ENCODE results near the gene RUFY1.

RUFY1 gene

GRCh38 chr5:179599973-179600372 lies 49.6 kb downstream of the RUFY1 start:
- no peak overlapping the region for H2BK120ac ChIP-seq (ENCODE audit: low read depth, low read length)
- no peak overlapping the region for H3K4ac ChIP-seq (ENCODE audit: low read length)
- H3K14ac ChIP-seq (ENCODE audit: low read length): no peak overlapping the region
- H3K27me3 ChIP-seq (ENCODE audit: control insufficient read depth in 3 of 3, insufficient read depth in 3 of 3, low read depth in 1 of 3, low read length in 3 of 3): no peaks in the 10 kb centered on the region
- H4K91ac ChIP-seq (ENCODE audit: low read depth, low read length, poor library complexity): no peak overlapping the region
- no peak overlapping the region for H3K23ac ChIP-seq (ENCODE audit: low read depth, low read length, poor library complexity)
- H3K79me1 ChIP-seq (ENCODE audit: low read depth, low read length): peaks cover 5% of the 10 kb centered on the region
- no peak overlapping the region for H2AK5ac ChIP-seq (ENCODE audit: low read depth, low read length)
- no peak overlapping the region for H2AFZ ChIP-seq (ENCODE audit: low read length)
- no peak overlapping the region for H3K4me3 ChIP-seq (ENCODE audit: low read length in 2 of 2)
- no peak overlapping the region for H2BK15ac ChIP-seq (ENCODE audit: low read length)
- H3K9ac ChIP-seq (ENCODE audit: low read depth, low read length, poor library complexity): no peak overlapping the region
- no peak overlapping the region for H3K4me2 ChIP-seq (ENCODE audit: insufficient read depth, low read length, poor library complexity, severe bottlenecking)
- H3K27ac ChIP-seq (replicated peaks; ENCODE audit: low read length): no peak overlapping the region
- no peak for DNase-seq (ENCODE audit: low spot score)
- H3K36me3 ChIP-seq (replicated peaks in 1 of 2; ENCODE audit: control insufficient read depth in 2 of 2, insufficient read depth in 2 of 2, low read length in 2 of 2): peaks cover 56 to 88% of the 10 kb centered on the region in 2 donors
- no CpG with 5 or more reads among the region's 9 CpGs for WGBS, 2 donors (ENCODE audit: extremely low coverage in 2 of 2, insufficient read length in 2 of 2, insufficient replicate concordance in 1 of 2)
- H3K9me3 ChIP-seq (replicated peaks in 1 of 2; ENCODE audit: control insufficient read depth in 2 of 2, insufficient read depth in 1 of 2, low read depth in 1 of 2, low read length in 2 of 2): no peaks in the 10 kb centered on the region
- peaks cover 0 to 5% of the 10 kb centered on the region in 2 donors for H3K4me1 ChIP-seq (ENCODE audit: control insufficient read depth in 2 of 2, insufficient read depth in 1 of 2, low read depth in 1 of 2, low read length in 2 of 2)
- H4K8ac ChIP-seq (ENCODE audit: low read depth, low read length): no peak overlapping the region
- no peak overlapping the region for H3K18ac ChIP-seq (ENCODE audit: low read length)
- H2BK5ac ChIP-seq (ENCODE audit: low read length): no peak overlapping the region
- H2BK12ac ChIP-seq (ENCODE audit: low read length): no peak overlapping the region

- peak overlapping the region; percentile 79 for H4K91ac ChIP-seq (ENCODE audit: low read depth, low read length, poor library complexity)
- no peaks in the 10 kb centered on the region for H3K27me3 ChIP-seq (ENCODE audit: control insufficient read depth in 3 of 3, insufficient read depth in 3 of 3, low read depth in 1 of 3, low read length in 3 of 3)
- H4K8ac ChIP-seq (ENCODE audit: low read depth, low read length): no peak overlapping the region
- H2BK120ac ChIP-seq (ENCODE audit: low read depth, low read length): no peak overlapping the region
- H3K4me1 ChIP-seq (ENCODE audit: control insufficient read depth in 2 of 2, insufficient read depth in 1 of 2, low read depth in 1 of 2, low read length in 2 of 2): peaks cover 0 to 5% of the 10 kb centered on the region in 2 donors
- no peak overlapping the region for H2BK15ac ChIP-seq (ENCODE audit: low read length)
- no peak overlapping the region for H2BK5ac ChIP-seq (ENCODE audit: low read length)
- no peak overlapping the region for H2AFZ ChIP-seq (ENCODE audit: low read length)
- H3K9me3 ChIP-seq (replicated peaks in 1 of 2; ENCODE audit: control insufficient read depth in 2 of 2, insufficient read depth in 1 of 2, low read depth in 1 of 2, low read length in 2 of 2): peaks cover 0 to 2% of the 10 kb centered on the region in 2 donors
- H3K27ac ChIP-seq (replicated peaks; ENCODE audit: low read length): no peak overlapping the region
- no peak overlapping the region for H3K4ac ChIP-seq (ENCODE audit: low read length)
- no peak overlapping the region for H2BK12ac ChIP-seq (ENCODE audit: low read length)
- H3K36me3 ChIP-seq (replicated peaks in 1 of 2; ENCODE audit: control insufficient read depth in 2 of 2, insufficient read depth in 2 of 2, low read length in 2 of 2): peaks cover 62 to 87% of the 10 kb centered on the region in 2 donors
- no peak overlapping the region for H3K9ac ChIP-seq (ENCODE audit: low read depth, low read length, poor library complexity)
- H3K23ac ChIP-seq (ENCODE audit: low read depth, low read length, poor library complexity): no peak overlapping the region
- H3K4me2 ChIP-seq (ENCODE audit: insufficient read depth, low read length, poor library complexity, severe bottlenecking): no peak overlapping the region
- H3K18ac ChIP-seq (ENCODE audit: low read length): no peak overlapping the region
- peaks cover 7% of the 10 kb centered on the region for H3K79me1 ChIP-seq (ENCODE audit: low read depth, low read length)
- no peak overlapping the region for H3K4me3 ChIP-seq (ENCODE audit: low read length in 2 of 2)
- no peak overlapping the region for H3K14ac ChIP-seq (ENCODE audit: low read length)
- no CpG with 5 or more reads among the region's 18 CpGs for WGBS, 2 donors (ENCODE audit: extremely low coverage in 2 of 2, insufficient read length in 2 of 2, insufficient replicate concordance in 1 of 2)
- no peak for DNase-seq (ENCODE audit: low spot score)
- H2AK5ac ChIP-seq (ENCODE audit: low read depth, low read length): no peak overlapping the region
Measured at GRCh38 chr5:179601871-179602625, 51.7 kb downstream of the RUFY1 start.

GRCh38 chr5:179603308-179603707 lies 53.0 kb downstream of the RUFY1 start:
- Histone ChIP-seq H2BK5ac (ENCODE audit: low read length) (no peak overlapping the region), H3K4me2 (ENCODE audit: insufficient read depth, low read length, poor library complexity, severe bottlenecking) (no peak overlapping the region), H3K9ac (ENCODE audit: low read depth, low read length, poor library complexity) (no peak overlapping the region), H3K4ac (ENCODE audit: low read length) (no peak overlapping the region), H2BK15ac (ENCODE audit: low read length) (no peak overlapping the region), H2AFZ (ENCODE audit: low read length) (no peak overlapping the region), H2AK5ac (ENCODE audit: low read depth, low read length) (no peak overlapping the region), H2BK120ac (ENCODE audit: low read depth, low read length) (no peak overlapping the region), H3K36me3 (replicated peaks in 1 of 2; ENCODE audit: control insufficient read depth in 2 of 2, insufficient read depth in 2 of 2, low read length in 2 of 2) (peaks cover 59 to 88% of the 10 kb centered on the region in 2 donors), H3K14ac (ENCODE audit: low read length) (no peak overlapping the region), H3K27ac (replicated peaks; ENCODE audit: low read length) (no peak overlapping the region), H3K4me3 (ENCODE audit: low read length in 2 of 2) (peak overlapping the region in 1 of 2 donors; percentile 47), H4K8ac (ENCODE audit: low read depth, low read length) (no peak overlapping the region), H3K79me1 (ENCODE audit: low read depth, low read length) (peaks cover 6% of the 10 kb centered on the region), H3K23ac (ENCODE audit: low read depth, low read length, poor library complexity) (peak overlapping the region; percentile 60), H2BK12ac (ENCODE audit: low read length) (no peak overlapping the region), H3K27me3 (ENCODE audit: control insufficient read depth in 3 of 3, insufficient read depth in 3 of 3, low read depth in 1 of 3, low read length in 3 of 3) (no peaks in the 10 kb centered on the region), H3K4me1 (ENCODE audit: control insufficient read depth in 2 of 2, insufficient read depth in 1 of 2, low read depth in 1 of 2, low read length in 2 of 2) (peaks cover 0 to 5% of the 10 kb centered on the region in 2 donors), H3K9me3 (replicated peaks in 1 of 2; ENCODE audit: control insufficient read depth in 2 of 2, insufficient read depth in 1 of 2, low read depth in 1 of 2, low read length in 2 of 2) (peaks cover 0 to 2% of the 10 kb centered on the region in 2 donors), H4K91ac (ENCODE audit: low read depth, low read length, poor library complexity) (no peak overlapping the region), H3K18ac (ENCODE audit: low read length) (no peak overlapping the region)
- DNase-seq (ENCODE audit: low spot score): no peak
- WGBS, 2 donors (ENCODE audit: extremely low coverage in 2 of 2, insufficient read length in 2 of 2, insufficient replicate concordance in 1 of 2): no CpG with 5 or more reads among the region's 12 CpGs

GRCh38 chr5:179605026-179605833 lies 54.9 kb downstream of the RUFY1 start:
- DNase-seq (ENCODE audit: low spot score): no peak
- H2BK120ac ChIP-seq (ENCODE audit: low read depth, low read length): no peak overlapping the region
- H2AK5ac ChIP-seq (ENCODE audit: low read depth, low read length): no peak overlapping the region
- no peak overlapping the region for H2BK5ac ChIP-seq (ENCODE audit: low read length)
- no peak overlapping the region for H4K8ac ChIP-seq (ENCODE audit: low read depth, low read length)
- peaks cover 48 to 84% of the 10 kb centered on the region in 2 donors for H3K36me3 ChIP-seq (replicated peaks in 1 of 2; ENCODE audit: control insufficient read depth in 2 of 2, insufficient read depth in 2 of 2, low read length in 2 of 2)
- peaks cover 3% of the 10 kb centered on the region for H3K79me1 ChIP-seq (ENCODE audit: low read depth, low read length)
- no peaks in the 10 kb centered on the region for H3K4me1 ChIP-seq (ENCODE audit: control insufficient read depth in 2 of 2, insufficient read depth in 1 of 2, low read depth in 1 of 2, low read length in 2 of 2)
- H3K18ac ChIP-seq (ENCODE audit: low read length): no peak overlapping the region
- no peak overlapping the region for H3K27ac ChIP-seq (replicated peaks; ENCODE audit: low read length)
- no peak overlapping the region for H2AFZ ChIP-seq (ENCODE audit: low read length)
- no CpG with 5 or more reads among the region's 10 CpGs for WGBS, 2 donors (ENCODE audit: extremely low coverage in 2 of 2, insufficient read length in 2 of 2, insufficient replicate concordance in 1 of 2)
- no peak overlapping the region for H3K9ac ChIP-seq (ENCODE audit: low read depth, low read length, poor library complexity)
- H3K27me3 ChIP-seq (ENCODE audit: control insufficient read depth in 3 of 3, insufficient read depth in 3 of 3, low read depth in 1 of 3, low read length in 3 of 3): no peaks in the 10 kb centered on the region
- no peak overlapping the region for H3K4me2 ChIP-seq (ENCODE audit: insufficient read depth, low read length, poor library complexity, severe bottlenecking)
- no peak overlapping the region for H2BK12ac ChIP-seq (ENCODE audit: low read length)
- H3K14ac ChIP-seq (ENCODE audit: low read length): no peak overlapping the region
- H4K91ac ChIP-seq (ENCODE audit: low read depth, low read length, poor library complexity): no peak overlapping the region
- no peak overlapping the region for H2BK15ac ChIP-seq (ENCODE audit: low read length)
- H3K4me3 ChIP-seq (ENCODE audit: low read length in 2 of 2): no peak overlapping the region
- H3K4ac ChIP-seq (ENCODE audit: low read length): no peak overlapping the region
- no peak overlapping the region for H3K23ac ChIP-seq (ENCODE audit: low read depth, low read length, poor library complexity)
- H3K9me3 ChIP-seq (replicated peaks in 1 of 2; ENCODE audit: control insufficient read depth in 2 of 2, insufficient read depth in 1 of 2, low read depth in 1 of 2, low read length in 2 of 2): peaks cover 0 to 2% of the 10 kb centered on the region in 2 donors

Data from neuronal stem cell (in vitro differentiated cells).